MV-4-11 (cell line): ENCODE results near the gene RBBP9.
"Not testable (repeated sequence)": the region's sequence is repeated elsewhere in the genome, so short reads cannot be mapped to it uniquely, and the experiment has no call there.

Source experiments
- DNase-seq: peaks from one replicate; lab custom pipeline; 2025; lab: John Stamatoyannopoulos, UW

Gene RBBP9

DNA sequence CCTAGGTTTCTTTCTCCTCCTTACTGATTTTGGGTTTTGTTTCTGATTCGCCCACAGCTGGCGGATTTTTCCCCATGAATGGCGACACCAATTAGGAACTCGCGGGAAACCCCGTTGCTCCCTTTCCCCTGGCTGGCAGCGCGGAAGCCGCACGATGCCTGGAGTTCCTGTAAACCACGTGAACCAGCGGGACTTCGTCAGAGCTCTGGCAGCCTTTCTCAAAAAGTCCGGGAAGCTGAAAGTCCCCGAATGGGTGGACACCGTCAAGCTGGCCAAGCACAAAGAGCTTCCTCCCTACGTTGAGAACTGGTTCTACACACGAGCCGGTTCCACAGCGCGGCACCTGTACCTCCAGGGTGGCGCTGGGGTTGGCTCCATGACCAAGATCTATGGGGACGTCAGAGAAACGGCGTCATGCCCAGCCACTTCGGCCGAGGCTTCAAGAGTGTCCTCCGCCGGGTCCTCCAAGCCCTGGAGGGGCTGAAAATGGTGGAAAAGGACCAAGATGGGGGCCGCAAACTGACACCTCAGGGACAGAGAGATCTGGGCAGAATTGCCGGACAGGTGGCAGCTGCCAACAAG is 7.5 kb upstream of the RBBP9 start:
- DNase-seq: no peak

DNA sequence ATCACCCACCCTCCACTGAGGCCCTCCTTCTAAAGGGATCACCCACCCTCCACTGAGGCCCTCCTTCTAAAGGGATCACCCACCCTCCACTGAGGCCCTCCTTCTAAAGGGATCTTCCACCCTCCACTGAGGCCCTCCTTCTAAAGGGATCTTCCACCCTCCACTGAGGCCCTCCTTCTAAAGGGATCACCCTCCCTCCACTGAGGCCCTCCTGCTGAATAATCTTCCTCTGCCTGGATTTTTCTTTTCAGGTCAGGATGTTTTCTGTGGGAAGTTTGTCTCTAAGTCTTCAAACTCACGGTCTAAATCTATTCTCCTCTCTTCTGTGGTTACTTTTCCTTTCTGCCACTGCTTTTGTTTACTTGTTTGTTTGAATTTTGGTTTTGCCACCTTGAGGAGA is 4.6 kb upstream of the RBBP9 start:
- DNase-seq: not testable (repeated sequence)

DNA sequence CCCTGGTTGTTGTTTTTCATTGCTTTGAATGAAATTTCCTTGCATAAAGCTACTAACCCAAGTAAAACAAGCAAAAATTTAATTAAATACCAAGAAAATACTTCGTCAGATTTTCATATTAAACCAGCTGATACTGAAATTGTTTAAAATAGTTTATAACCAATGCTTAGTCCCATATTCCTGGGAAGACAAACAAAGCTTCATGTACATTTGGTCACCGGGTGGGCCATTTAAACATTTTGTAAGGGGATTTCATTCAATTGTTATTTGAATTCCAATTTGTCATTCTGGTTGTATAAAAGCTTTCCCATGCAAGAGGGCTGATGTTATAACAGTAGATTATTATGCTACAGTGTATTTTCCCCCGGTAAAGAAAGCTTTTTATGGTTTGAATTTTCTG is 578 bp upstream of the RBBP9 start:
- DNase-seq: no peak

DNA sequence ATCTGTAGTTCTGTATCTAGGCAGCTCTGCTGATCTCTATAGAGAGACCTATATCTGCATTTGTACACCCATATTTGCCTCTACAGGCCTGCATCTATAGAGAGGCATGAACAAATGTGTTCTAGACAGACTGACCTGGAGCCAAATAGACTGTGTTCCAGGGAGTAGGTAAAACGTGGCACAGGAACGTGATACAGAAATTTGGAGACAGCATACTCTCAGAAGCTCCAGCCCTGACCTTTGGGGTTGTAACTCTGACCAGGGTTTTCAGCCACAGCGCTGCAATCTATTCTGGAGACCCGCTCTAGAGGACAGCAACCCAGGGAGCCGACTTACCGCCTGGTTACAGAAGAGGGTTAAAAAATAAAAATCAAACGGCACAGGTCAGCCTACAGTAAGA is 983 bp downstream of the RBBP9 start:
- no peak for DNase-seq

DNA sequence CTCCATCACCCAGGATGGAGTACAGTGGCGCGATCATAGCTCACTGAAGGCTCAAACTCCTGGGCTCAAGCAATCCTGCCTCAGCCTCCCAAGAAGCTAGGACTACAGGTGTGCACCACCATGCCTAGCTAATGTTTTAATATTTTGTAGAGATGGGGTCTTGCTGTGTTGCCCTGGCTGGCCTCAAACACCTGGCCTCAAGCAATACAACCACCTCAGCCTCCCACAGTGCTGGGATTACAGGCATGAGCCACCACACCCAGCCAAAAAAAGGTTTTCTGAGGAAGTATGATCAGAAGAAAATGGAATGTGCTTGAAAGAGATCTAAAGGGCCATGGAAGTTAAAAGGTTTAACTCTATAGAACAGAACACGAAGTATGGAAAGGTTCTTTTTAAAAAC is 8.7 kb downstream of the RBBP9 start:
- no peak for DNase-seq

DNA sequence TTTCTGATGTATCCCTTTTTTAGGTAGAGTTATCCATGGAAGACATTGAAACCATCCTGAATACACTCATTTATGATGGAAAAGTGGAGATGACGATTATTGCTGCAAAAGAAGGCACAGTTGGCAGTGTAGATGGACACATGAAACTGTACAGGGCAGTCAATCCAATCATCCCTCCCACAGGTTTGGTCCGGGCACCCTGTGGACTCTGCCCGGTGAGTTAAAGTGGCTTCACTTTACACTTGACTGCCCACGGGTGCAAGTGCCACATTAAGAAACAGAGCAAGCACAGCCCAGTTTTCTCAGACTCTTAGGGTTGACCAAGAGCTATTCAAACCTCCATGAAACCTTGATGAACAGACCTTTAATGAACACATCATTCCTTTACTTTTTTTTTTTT is 15.4 kb downstream of the RBBP9 start:
- no peak for DNase-seq

DNA sequence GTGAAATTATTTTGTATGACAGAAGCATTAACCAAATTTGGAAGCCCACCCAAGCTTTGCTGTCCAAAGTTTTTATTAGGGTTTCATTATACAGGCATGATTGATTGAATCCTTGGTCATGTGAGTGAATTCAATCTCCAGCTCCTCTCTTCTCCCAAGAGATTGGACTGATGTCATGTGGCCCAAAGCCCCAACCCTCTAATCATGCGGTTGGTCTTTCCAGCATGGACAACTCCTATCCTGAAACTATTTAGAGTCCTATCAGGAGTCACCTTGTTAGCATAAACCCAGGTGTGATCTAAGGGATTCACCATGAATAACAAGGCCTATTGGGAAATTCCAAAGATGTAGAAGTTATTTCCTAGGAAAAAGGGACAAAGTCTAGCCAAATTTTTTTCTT is 19.2 kb downstream of the RBBP9 start:
- no peak for DNase-seq

DNA sequence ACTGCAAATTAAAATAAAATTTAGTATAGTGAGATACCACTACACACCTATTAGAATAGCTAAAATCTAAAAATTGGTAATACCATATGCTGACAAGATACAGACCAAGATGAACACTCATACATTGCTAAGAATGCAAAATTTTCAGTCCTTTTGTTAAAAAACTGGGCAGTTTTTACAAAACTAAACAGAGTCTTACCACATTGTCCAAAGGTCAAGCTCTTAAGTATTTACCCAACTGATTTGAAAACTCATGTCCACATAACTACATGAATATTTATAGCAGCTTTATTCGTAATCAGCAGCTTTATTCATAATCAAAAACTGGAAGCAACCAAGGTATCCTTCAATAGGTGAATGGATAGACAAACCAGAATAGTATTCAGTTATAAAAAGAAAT is 19.8 kb downstream of the RBBP9 start:
- DNase-seq: no peak

DNA sequence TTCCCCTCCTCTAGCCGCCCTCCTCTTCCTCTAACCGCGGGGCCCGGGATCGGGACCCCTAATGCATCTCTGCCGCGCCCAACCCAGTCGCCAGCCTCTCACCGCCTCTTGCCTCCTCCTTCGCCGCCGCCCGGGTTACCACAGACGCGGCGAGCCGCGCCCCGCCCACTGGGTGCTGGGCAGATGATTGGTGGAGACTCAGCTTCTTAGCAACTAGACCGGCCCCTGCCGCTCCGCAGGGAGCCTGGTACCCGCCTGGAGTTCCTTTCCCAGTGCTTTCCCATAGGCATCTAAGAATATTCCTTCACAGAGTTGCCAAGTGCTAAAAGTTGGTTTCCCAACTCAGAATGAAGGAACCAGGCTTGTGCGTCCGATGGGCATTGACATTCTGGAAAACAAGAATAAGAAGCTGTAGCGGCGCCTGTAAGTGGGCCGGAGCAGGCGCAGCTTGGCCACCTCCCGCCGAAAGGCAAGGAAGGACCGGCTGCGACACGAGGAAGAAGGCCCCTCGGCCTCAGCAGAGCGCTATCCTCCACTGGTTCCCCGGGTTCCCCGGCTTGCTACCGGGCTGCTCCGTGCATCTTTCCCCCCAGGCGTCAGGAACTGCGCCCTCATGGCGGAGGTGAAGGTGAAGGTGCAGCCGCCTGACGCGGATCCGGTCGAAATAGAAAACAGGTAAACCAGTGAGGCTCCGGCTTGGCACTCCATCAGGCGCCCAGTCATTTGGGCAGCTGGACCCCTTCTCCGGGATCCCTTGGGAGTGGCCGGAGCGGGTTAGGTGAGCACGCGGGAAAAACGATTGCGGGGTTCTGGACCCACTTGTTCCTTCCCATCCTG is 29.9 kb downstream of the RBBP9 start, which contains the start of the genes DZANK1 and POLR3F:
DZANK1 (minus strand) TSS at position 137 of the 837 bp plus-strand sequence. CDS start 1,672 bp downstream, outside the sequence.
POLR3F (plus strand) TSS at position 497 of the 837 bp plus-strand sequence; CDS start at position 614, 117 bp downstream.
- DNase-seq: peak; percentile 94

DNA sequence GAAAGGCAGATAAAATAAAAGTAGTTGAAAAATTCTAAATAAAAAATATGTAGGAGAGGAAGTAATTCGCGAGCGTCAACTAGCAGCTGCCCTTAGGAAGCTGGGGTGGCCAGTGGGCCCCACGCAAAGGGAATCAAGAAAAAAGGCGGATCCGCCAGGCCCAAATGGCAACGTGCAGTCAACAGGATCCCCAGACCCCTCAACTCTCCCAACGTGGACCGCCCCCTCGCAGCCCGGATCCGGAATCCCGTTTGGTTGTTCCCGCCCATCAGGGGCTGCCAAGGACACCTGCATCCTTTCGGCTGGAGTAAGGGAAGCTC is 30.5 kb downstream of the RBBP9 start:
- no peak for DNase-seq

DNA sequence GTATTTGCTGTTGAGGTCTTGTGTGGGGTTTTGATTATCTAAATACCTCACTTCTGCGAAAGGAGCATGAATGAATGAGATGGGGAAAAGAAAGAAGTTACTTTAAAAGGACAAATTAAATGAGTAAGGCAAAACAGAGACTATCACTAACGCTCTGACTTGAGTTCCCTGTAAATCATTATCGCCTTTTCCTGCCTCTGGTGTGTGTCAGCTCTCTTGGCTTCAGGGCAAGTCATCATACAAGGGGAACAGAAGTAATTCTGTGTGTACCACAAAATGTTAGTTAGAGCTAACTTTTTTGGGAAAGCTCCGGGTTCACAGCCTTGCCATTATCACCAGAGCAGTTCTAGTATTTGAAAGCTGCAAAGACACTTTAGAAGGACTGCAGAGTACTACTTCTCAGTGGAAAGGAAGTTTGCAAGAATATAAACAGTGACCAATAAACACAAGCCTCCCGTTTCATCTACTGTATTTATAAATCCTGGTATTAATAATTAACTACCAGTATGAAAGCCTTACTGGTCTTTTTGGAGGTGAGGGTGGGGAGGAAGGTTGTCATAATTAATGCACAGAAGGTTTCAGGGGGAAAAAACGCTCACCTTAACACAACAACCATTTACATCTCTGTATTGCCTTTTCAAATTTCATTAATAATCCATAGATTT is 31.4 kb downstream of the RBBP9 start:
- DNase-seq: no peak

DNA sequence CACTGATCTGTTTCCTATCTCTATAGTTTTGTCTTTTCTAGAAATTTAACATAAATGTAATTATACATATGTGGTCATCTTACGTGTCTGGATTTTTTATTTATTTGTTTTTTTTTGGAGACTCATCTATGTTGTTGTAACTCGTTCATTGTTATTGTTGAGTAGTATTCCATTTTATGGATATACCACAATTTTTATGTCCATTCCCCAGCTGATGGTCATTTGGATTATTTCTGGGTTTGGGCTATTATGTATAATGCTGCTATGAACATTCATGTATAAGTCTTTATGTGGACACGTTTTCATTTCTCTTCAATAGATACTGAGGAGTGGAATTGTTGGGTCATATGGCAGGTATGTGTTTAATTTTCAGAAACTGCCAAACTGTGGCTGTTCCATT is 40.4 kb downstream of the RBBP9 start:
- DNase-seq: no peak

DNA sequence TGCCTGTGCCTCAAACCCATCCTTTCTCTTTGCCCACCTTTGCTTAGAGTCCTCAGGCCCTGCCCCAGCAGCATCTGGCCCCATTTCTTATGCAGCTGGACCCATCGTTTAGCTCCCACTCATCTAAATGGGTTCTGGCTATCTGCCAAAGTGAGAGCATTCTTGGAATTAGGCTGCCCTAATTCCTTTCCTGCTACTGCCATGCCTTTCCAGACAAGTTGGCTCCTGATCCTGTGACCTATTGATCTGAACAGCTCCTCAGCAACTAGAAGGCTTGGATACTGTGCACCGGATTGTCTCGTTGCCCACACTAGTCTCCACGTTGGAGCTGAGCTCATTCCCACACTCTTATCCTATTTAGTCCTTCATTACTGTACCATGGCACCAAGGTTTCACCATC is 53.1 kb downstream of the RBBP9 start:
- DNase-seq: no peak

DNA sequence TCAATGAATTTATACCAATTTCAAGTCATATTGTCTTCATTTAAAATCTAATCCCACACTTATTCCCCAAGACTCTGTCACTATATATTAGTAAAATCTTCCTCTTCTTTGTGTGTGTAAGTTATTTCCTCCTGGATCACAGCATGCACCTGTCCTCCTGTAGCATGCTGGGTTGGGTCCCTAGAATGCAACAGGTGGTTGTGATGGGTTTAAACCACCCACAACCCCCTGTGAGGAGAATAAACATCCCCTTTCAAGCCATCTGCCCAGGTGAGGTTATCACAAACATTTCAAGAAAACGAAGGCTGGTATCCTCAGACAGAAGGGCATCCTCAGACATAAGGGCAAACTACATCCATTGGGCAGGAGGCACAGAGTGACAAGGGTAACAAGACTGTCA is 56.6 kb downstream of the RBBP9 start:
- no peak for DNase-seq

DNA sequence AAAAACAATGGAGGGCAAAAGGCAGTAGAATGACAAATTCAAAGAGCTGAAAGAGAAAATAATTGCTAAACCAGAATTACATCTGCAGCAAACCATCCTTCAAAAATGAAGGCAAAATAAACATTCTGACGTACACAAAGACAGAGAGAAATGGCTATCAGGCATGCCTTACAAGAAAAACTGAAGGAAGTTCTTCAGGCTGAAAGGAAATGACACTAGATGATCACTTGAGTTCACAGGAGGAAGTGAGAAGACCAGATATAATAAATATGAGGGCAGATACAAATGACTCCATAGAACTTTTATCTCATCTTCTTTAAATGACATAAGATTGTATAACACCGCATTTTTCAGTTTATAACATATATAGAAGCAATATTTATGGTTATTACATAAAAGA is 60.2 kb downstream of the RBBP9 start:
- peak; percentile 60 for DNase-seq
